Colonic mucosa (tissue), 4 donors: ENCODE results near the gene RBM23. TPM values are rescaled to one million over a fixed set of nuclear protein-coding genes. Genes with fewer than 3 reads are reported as not detected.

Experiments
- DNase-seq: peaks from one replicate; pipeline ENCODE4 v3.0.0-alpha.2; 2020
- H3K27ac ChIP-seq: fragments of 200-600 bp; one replicate; pipeline ENCODE4 v1.8.0; 2021
- H3K27me3 ChIP-seq: fragments of 200-600 bp; one replicate; pipeline ENCODE4 v1.8.0; 2021
- H3K36me3 ChIP-seq: fragments of 200-600 bp; one replicate; pipeline ENCODE4 v1.8.0; 2021
- H3K4me1 ChIP-seq: fragments of 200-600 bp; one replicate; pipeline ENCODE4 v1.8.0; 2021; ENCODE audit warnings: mild to moderate bottlenecking
- H3K4me3 ChIP-seq: fragments of 200-600 bp; one replicate; pipeline ENCODE4 v1.8.0; 2021
- H3K9ac ChIP-seq, 2 donors: one replicate each; pipeline ENCODE4 v1.7.0; 2013; ENCODE audit warnings: control low read depth in 2 of 2, low read depth in 2 of 2, low read length in 2 of 2
- H3K9me3 ChIP-seq: fragments of 200-600 bp; one replicate; pipeline ENCODE4 v1.8.0; 2021
- intact Hi-C: fragments of 100-400 bp; cut with DNase I; formaldehyde crosslinking; loops from one replicate; pipeline ENCODE4 v1.14.1; 2022
- total RNA-seq, 2 donors: library from RNA; stranded (reverse); fragmentation: NEBNext Ultra II Directional in 1 of 2; extraction: Animal tissue kit (Norgen Biotek cat#: 25700) in 1 of 2; gene quantifications; one replicate each; pipeline ENCODE4 v1.2.1, GENCODE V29; 2021
- TF ChIP-seq, protein P1 (sequence below): fragments of 200-600 bp; IDR thresholded peaks from one replicate; pipeline ENCODE4 v1.8.0; 2022; ENCODE audit warnings: antibody characterized with exemption, mild to moderate bottlenecking
- donor health status: healthy.
- donor health status: DM: no; HTN: no; CAD: no.
- donor health status: DM: no; HTN: no; CAD: no.

The RBM23 gene
- total RNA-seq, 2 donors from 2014 or later: 66.8 to 67.7 TPM

DNA sequence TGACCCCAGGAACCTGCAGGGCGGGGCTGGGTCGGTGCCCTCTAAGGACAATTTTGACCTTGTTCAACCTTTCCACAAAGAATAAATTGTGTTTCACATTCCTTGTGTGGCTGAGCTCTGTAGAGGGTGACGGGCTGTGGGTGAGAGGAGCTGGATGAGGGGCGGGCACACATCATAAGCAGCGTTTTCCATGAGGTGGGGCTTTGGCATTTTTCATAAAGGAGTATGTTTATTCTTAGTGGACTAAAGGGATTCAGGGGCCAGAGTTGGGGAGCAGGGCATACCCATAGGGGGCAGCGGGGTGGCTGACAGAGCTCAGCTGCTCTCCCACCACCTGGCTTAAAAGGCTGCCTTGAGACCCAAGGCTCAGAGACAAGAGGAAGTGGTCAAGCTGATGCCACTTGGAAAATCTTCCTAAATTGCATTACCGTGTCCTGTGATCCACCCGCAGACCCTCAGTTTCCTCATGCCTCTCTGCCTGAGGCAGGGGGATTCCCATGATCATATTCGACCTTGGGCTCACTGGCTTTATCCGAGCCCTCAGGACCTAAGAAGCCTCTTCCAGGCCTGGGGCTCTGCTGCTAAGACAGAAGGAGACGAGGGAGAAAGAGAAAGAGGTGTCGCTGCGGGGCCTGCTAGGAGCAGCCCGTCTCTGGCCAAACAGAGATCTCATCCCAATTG, 71.1 kb downstream of the RBM23 start:
- no peak overlapping the region for H3K4me3 ChIP-seq
- H3K4me1 ChIP-seq: peaks cover 8% of the 10 kb centered on the region
- H3K36me3 ChIP-seq: peaks cover 2% of the 10 kb centered on the region

DNA sequence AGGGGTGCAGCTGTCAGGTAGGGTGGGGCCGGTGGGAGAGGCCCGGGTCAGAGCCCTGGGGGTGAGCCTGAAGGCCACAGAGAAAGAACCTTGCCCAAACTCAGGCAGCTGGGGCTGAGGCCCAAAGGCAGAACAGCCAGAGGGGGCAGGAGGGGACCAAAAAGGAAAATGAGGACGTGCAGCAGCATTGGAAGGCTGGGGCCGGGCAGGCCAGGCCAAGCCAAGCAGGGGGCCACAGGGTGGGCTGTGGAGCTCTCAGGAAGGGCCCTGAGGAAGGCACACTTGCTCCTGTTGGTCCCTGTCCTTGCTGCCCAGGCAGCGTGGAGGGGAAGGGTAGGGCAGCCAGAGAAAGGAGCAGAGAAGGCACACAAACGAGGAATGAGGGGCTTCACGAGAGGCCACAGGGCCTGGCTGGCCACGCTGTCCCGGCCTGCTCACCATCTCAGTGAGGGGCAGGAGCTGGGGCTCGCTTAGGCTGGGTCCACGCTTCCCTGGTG, 72.1 kb downstream of the RBM23 start:
- intact Hi-C loops: no loop called here
- Histone ChIP-seq H3K27ac (peak overlapping the region; percentile 80), H3K9ac (peak overlapping the region; percentile 8 to 26), H3K27me3 (no peaks in the 10 kb centered on the region), H3K4me1 (peaks cover 8% of the 10 kb centered on the region), H3K9me3 (no peaks in the 10 kb centered on the region), H3K36me3 (peaks cover 11% of the 10 kb centered on the region), H3K4me3 (no peak overlapping the region)
- no peak for DNase-seq
- TF ChIP-seq, protein P1, sequence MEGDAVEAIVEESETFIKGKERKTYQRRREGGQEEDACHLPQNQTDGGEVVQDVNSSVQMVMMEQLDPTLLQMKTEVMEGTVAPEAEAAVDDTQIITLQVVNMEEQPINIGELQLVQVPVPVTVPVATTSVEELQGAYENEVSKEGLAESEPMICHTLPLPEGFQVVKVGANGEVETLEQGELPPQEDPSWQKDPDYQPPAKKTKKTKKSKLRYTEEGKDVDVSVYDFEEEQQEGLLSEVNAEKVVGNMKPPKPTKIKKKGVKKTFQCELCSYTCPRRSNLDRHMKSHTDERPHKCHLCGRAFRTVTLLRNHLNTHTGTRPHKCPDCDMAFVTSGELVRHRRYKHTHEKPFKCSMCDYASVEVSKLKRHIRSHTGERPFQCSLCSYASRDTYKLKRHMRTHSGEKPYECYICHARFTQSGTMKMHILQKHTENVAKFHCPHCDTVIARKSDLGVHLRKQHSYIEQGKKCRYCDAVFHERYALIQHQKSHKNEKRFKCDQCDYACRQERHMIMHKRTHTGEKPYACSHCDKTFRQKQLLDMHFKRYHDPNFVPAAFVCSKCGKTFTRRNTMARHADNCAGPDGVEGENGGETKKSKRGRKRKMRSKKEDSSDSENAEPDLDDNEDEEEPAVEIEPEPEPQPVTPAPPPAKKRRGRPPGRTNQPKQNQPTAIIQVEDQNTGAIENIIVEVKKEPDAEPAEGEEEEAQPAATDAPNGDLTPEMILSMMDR: no peak

More for the DNA sequence above, 71.1 kb downstream of the RBM23 start:
- peak overlapping the region; percentile 80 for H3K27ac ChIP-seq
- H3K9me3 ChIP-seq: no peaks in the 10 kb centered on the region
- no peak for DNase-seq
- intact Hi-C loops: no loop called here
- no peaks in the 10 kb centered on the region for H3K27me3 ChIP-seq
- peak overlapping the region; percentile 50 to 67 for H3K9ac ChIP-seq
- TF ChIP-seq, protein P1: no peak

DNA sequence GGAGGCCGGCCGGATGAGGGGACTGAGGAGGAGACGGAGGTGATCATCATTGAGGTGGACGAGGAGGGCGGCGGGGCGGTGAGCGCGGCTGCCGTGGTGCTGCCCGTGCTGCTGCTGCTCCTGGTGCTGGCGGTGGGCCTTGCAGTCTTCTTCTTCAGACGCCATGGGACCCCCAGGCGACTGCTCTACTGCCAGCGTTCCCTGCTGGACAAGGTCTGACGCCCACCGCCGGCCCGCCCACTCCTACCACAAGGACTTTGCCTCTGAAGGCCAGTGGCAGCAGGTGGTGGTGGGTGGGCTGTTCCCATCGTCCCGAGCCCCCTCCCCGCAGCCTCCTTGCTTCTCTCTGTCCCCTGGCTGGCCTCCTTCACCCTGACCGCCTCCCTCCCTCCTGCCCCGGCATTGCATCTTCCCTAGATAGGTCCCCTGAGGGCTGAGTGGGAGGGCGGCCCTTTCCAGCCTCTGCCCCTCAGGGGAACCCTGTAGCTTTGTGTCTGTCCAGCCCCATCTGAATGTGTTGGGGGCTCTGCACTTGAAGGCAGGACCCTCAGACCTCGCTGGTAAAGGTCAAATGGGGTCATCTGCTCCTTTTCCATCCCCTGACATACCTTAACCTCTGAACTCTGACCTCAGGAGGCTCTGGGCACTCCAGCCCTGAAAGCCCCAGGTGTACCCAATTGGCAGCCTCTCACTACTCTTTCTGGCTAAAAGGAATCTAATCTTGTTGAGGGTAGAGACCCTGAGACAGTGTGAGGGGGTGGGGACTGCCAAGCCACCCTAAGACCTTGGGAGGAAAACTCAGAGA, 72.9 kb downstream of the RBM23 start:
- no peak for DNase-seq
- Histone ChIP-seq H3K9me3 (no peaks in the 10 kb centered on the region), H3K9ac (peak overlapping the region in 1 of 2 donors; percentile 26), H3K4me1 (peaks cover 4% of the 10 kb centered on the region), H3K27ac (peak overlapping the region; percentile 80), H3K27me3 (no peaks in the 10 kb centered on the region), H3K4me3 (no peak overlapping the region), H3K36me3 (peaks cover 18% of the 10 kb centered on the region)
- intact Hi-C loops: no loop called here
- TF ChIP-seq, protein P1: no peak

DNA sequence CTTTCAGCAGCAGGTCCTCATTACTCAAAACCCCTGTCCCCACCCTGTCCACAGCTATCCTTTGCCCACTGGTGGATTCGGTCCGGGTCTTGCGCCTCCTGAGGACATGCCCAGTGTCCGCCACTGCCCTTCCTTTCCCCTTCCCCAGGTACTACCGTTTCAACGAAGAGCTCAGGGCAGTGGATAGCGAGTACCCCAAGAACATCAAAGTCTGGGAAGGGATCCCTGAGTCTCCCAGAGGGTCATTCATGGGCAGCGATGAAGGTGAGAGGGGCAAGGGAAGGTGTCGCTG, 73.9 kb downstream of the RBM23 start:
- H3K27ac ChIP-seq: no peak overlapping the region
- H3K36me3 ChIP-seq: peaks cover 18% of the 10 kb centered on the region
- no peaks in the 10 kb centered on the region for H3K27me3 ChIP-seq
- intact Hi-C loops: no loop called here
- H3K9me3 ChIP-seq: no peaks in the 10 kb centered on the region
- peaks cover 4% of the 10 kb centered on the region for H3K4me1 ChIP-seq
- TF ChIP-seq, protein P1: no peak
- no peak overlapping the region for H3K9ac ChIP-seq
- H3K4me3 ChIP-seq: no peak overlapping the region
- DNase-seq: no peak

DNA sequence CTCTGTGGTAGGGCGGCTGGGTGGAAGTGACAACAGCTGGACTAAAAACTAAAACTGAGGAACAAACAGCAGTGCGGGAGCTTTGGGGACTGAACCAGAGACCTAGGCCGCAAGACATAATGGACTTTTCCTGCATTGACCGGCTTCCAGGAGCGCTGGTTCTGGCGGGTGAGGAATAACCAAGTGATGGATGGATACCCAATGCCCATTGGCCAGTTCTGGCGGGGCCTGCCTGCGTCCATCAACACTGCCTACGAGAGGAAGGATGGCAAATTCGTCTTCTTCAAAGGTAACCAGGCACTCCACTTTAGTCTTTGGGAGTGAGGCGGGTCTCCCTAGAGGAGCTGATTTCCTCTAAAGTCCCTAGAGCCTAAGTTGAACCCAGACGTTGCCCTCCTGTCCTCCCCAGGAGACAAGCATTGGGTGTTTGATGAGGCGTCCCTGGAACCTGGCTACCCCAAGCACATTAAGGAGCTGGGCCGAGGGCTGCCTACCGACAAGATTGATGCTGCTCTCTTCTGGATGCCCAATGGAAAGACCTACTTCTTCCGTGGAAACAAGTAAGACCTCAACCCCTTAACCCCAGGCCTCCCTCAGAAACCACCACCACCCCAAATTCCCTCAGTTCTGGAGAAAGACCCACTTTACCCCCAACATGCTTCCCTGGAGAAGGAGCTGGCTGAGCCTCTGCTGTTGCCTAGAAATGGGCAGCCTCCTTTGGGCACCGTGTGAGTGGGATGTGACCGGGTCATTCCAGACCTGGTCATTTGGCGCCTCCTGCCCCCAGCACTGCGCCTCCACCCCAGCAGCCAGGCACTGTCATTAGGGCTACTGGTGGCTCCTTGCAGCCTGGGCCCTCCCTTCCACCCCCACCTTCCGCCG, 74.5 kb downstream of the RBM23 start:
- H3K36me3 ChIP-seq: peaks cover 18% of the 10 kb centered on the region
- H3K4me1 ChIP-seq: peaks cover 4% of the 10 kb centered on the region
- H3K9me3 ChIP-seq: no peaks in the 10 kb centered on the region
- no peak overlapping the region for H3K4me3 ChIP-seq
- intact Hi-C loops: no loop called here
- H3K9ac ChIP-seq: no peak overlapping the region
- no peak for DNase-seq
- no peak overlapping the region for H3K27ac ChIP-seq
- TF ChIP-seq, protein P1: no peak
- no peaks in the 10 kb centered on the region for H3K27me3 ChIP-seq
